Measurements from ENCODE around the gene ANGPTL7. TPM values are rescaled to one million over a fixed set of nuclear protein-coding genes. Genes with fewer than 3 reads are reported as not detected.

Gene ANGPTL7
- total RNA-seq, 1 donor from 2014 or later: 0.14 TPM

- no peaks in the 10 kb centered on the region for H3K9me3 Mint-ChIP-seq
Observed at GRCh38 chr1:11207898-11208611, 18.9 kb downstream of the ANGPTL7 start.

GRCh38 chr1:11211461-11211860 lies 22.3 kb downstream of the ANGPTL7 start:
- Mint-ChIP-seq H3K4me1 (no peaks in the 10 kb centered on the region), H3K36me3 (ENCODE audit: low read depth) (peaks cover 12% of the 10 kb centered on the region), H3K4me3 (no peak overlapping the region), H3K27me3 (ENCODE audit: low read depth) (no peaks in the 10 kb centered on the region), H3K9me3 (no peaks in the 10 kb centered on the region), H3K27ac (ENCODE audit: unreplicated experiment) (no peak overlapping the region)
- DNase-seq (ENCODE audit: low read depth, low spot score): no peak
- no peak for TF ChIP-seq CTCF (conservative IDR thresholded peaks at IDR 0.05)

More at GRCh38 chr1:11207898-11208611, 18.9 kb downstream of the ANGPTL7 start:
- H3K36me3 Mint-ChIP-seq (ENCODE audit: low read depth): peaks cover 16% of the 10 kb centered on the region
- no peak overlapping the region for H3K27ac Mint-ChIP-seq (ENCODE audit: unreplicated experiment)
- H3K27me3 Mint-ChIP-seq (ENCODE audit: low read depth): no peaks in the 10 kb centered on the region
- no peaks in the 10 kb centered on the region for H3K4me1 Mint-ChIP-seq
- H3K4me3 Mint-ChIP-seq: no peak overlapping the region
- no peak for DNase-seq (ENCODE audit: low read depth, low spot score)
- TF ChIP-seq CTCF (conservative IDR thresholded peaks at IDR 0.05): no peak

GRCh38 chr1:11211925-11212587 lies 22.9 kb downstream of the ANGPTL7 start:
- Mint-ChIP-seq H3K27ac (ENCODE audit: unreplicated experiment) (no peak overlapping the region), H3K27me3 (ENCODE audit: low read depth) (no peaks in the 10 kb centered on the region), H3K4me1 (no peaks in the 10 kb centered on the region), H3K4me3 (no peak overlapping the region), H3K36me3 (ENCODE audit: low read depth) (peaks cover 12% of the 10 kb centered on the region), H3K9me3 (no peaks in the 10 kb centered on the region)
- DNase-seq (ENCODE audit: low read depth, low spot score): no peak
- no peak for TF ChIP-seq CTCF (conservative IDR thresholded peaks at IDR 0.05)

- TF ChIP-seq CTCF (conservative IDR thresholded peaks at IDR 0.05): no peak
- Mint-ChIP-seq H3K4me1 (no peaks in the 10 kb centered on the region), H3K36me3 (ENCODE audit: low read depth) (peaks cover 14% of the 10 kb centered on the region), H3K9me3 (no peaks in the 10 kb centered on the region), H3K4me3 (no peak overlapping the region), H3K27ac (ENCODE audit: unreplicated experiment) (no peak overlapping the region), H3K27me3 (ENCODE audit: low read depth) (no peaks in the 10 kb centered on the region)
- no peak for DNase-seq (ENCODE audit: low read depth, low spot score)
Observed at GRCh38 chr1:11214698-11215380, 25.7 kb downstream of the ANGPTL7 start.

- no peak for TF ChIP-seq CTCF (conservative IDR thresholded peaks at IDR 0.05)
- DNase-seq (ENCODE audit: low read depth, low spot score): no peak
- peaks cover 14% of the 10 kb centered on the region for H3K36me3 Mint-ChIP-seq (ENCODE audit: low read depth)
- H3K27ac Mint-ChIP-seq (ENCODE audit: unreplicated experiment): no peak overlapping the region
- no peaks in the 10 kb centered on the region for H3K4me1 Mint-ChIP-seq
- no peaks in the 10 kb centered on the region for H3K27me3 Mint-ChIP-seq (ENCODE audit: low read depth)
- H3K9me3 Mint-ChIP-seq: no peaks in the 10 kb centered on the region
- H3K4me3 Mint-ChIP-seq: no peak overlapping the region
Observed at GRCh38 chr1:11215381-11216005, 26.3 kb downstream of the ANGPTL7 start.

Measured in neural crest cell (in vitro differentiated cells).